Right lobe of liver (tissue), 4 donors: Measurements from ENCODE around the gene CREB5.
A peak's percentile ranks its signal among the peaks of the same experiment; 100 is the strongest.

Experiments used
- CTCF ChIP-seq, 4 donors: fragments of 200-600 bp in 3 of 4; fragments of 450-650 bp in 1 of 4; IDR thresholded peaks; one replicate each; pipeline versions ENCODE4 v1.5.1 to v1.8.0; 2016 to 2022; ENCODE audit warnings: antibody characterized with exemption in 4 of 4, mild to moderate bottlenecking in 2 of 4
- POLR2A ChIP-seq: fragments of 450-650 bp; IDR thresholded peaks from one replicate; pipeline ENCODE4 v1.6.1; 2017; ENCODE audit warnings: antibody characterized with exemption, mild to moderate bottlenecking
- donor health status: DM: no; HTN: no; CAD: no.
- donor health status: DM: no; HTN: no; CAD: no.
- donor health status: DM: no; HTN: yes; CAD: no.

GRCh38 chr7:28408960-28409715 is 3.2 kb upstream of the CREB5 start:
- TF ChIP-seq POLR2A (peak; percentile 41), CTCF (IDR thresholded peaks at IDR 0.05) (no peak)
